Stimulated activated CD4-positive, alpha-beta T cell treated with anti-CD3 and anti-CD28 coated beads, Interleukin-1b, Interleukin-23, amount 100 ng/mL, for 48 hours (primary cell): ENCODE data around the gene UNK.
"Not testable (repeated sequence)": the region's sequence is repeated elsewhere in the genome, so short reads cannot be mapped to it uniquely, and the experiment has no call there.

Experiments
- DNase-seq: peaks from one replicate; pipeline ENCODE4 v3.0.0-alpha.2; 2020

UNK gene

DNA sequence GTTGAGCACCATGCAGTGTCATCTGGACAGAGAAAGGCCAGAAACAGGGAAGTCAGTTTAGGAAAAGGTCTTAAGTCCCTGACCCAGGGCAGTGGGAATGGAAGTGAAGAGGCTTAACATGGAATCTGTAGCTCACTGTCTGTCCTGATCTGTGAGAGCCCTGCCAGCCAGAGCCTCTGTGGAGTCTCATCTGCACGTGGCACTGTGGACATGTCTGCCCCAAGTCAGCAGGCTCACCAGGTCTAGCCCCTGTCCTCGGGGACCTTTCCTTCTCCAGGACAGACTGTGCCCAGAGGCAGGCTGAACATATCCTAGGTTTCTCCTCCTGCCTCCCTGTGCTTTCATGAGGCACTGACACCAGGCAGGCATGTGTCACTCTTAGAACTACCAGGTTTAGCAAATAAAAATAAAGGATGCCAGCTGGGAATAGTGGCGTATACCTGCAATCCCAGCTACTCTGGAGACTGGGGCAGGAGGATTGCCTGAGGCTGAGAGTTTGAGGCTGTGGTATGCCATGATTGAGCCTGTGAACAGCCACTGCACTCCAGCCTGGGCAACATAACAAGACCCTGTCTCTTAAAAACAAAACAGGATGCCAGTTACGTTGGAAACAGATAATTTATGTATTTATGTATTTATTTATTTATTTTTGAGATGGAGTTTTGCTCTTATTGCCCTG is 22.4 kb downstream of the UNK start:
- no peak for DNase-seq

DNA sequence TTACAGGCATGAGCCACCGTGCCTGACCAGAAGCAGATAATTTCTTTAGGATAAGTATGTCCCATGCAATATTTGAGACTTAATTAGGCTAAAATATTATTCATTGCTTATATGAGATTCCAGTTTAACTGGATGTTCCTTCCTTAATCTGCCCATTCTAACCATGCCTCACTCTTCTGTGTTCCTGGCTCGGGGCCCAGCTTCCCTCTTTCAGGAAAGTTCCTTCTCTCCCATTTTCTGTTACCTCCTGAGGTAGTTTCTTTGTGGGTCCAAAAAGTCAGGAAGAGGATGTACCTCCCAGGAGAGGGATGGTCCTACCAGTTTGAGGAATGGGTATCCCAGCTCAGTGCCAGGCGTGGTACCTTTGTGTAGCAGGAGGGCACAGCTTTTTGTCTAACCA is 23.3 kb downstream of the UNK start:
- DNase-seq: no peak

GRCh38 chr17:75808549-75808904 is 23.9 kb downstream of the UNK start:
- no peak for DNase-seq

DNA sequence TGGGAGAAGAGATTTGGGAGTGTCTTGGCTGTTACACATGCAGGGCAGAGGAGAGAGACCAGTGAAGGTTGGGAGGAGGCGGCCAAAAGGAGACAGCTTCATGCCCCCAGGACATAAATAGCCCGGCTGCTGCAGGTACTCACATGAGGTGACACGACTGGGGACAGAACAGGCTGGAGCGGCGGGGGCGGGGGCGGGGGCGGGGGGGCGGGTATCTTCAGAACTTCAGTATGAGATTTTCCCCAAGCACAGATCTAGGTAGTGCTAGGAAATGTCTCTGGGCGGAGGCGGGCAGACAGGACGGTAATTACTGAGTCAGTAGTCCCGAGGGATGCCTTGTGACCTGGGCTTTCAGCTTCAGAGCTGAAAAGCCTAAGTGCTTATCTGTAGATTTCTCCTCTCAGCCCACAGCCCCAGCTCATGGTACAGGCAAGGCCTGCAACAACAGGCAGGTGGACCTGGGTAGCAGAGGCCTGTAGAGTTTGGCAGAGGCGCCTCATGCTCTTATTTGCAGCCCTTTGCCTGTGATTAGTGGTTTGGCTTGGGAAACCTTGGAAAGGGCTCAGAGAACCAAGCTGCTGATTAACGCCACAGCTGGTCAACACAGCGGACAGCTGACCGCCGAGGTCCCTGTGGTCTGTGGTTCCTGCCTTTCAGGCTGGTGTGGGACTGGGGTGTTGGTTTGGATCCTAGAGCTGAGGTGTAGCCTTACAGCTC is 24.5 kb downstream of the UNK start:
- DNase-seq: no peak

DNA sequence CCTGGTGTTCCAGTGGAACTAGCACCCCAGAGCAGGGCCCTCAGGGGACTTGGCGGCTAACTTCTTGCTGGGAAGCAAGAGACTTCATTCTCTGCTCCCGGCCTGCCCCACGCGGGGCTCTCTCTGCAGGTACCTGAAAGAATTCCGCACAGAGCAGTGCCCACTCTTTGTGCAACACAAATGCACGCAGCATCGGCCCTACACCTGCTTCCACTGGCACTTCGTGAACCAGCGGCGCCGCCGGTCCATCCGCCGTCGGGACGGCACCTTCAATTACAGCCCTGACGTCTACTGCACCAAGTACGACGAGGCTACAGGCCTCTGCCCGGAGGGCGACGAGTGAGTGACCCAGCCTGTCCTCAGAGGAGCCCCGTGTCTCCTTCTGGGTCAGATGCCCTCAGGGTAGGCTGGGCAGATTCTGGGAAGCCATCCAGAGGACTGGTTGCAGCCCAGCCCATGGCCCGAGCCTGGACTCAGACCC is 25.1 kb downstream of the UNK start:
- no peak for DNase-seq

- no peak for DNase-seq
Observed at GRCh38 chr17:75810216-75810615, 25.6 kb downstream of the UNK start.

GRCh38 chr17:75810756-75811155 is 26.1 kb downstream of the UNK start:
- not testable (repeated sequence) for DNase-seq

DNA sequence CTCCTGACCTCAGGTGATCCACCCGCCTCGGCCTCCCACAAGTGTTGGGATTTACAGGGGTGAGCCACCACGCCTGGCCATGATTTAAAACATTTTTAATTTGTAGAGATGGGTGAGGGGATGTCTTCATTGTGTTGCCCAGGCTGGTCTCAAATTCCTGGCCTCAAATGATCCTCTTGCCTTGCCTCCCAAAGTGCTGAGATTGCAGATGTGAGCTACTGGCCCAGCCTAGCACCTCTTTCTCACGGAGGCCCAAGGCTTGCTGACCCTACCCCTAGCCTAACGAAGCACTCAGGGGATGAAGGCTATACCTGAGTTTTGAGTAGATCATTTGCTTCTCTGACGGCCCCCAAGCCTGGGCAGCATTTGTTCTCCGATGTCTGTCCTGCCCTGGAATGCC is 26.6 kb downstream of the UNK start:
- DNase-seq: no peak

DNA sequence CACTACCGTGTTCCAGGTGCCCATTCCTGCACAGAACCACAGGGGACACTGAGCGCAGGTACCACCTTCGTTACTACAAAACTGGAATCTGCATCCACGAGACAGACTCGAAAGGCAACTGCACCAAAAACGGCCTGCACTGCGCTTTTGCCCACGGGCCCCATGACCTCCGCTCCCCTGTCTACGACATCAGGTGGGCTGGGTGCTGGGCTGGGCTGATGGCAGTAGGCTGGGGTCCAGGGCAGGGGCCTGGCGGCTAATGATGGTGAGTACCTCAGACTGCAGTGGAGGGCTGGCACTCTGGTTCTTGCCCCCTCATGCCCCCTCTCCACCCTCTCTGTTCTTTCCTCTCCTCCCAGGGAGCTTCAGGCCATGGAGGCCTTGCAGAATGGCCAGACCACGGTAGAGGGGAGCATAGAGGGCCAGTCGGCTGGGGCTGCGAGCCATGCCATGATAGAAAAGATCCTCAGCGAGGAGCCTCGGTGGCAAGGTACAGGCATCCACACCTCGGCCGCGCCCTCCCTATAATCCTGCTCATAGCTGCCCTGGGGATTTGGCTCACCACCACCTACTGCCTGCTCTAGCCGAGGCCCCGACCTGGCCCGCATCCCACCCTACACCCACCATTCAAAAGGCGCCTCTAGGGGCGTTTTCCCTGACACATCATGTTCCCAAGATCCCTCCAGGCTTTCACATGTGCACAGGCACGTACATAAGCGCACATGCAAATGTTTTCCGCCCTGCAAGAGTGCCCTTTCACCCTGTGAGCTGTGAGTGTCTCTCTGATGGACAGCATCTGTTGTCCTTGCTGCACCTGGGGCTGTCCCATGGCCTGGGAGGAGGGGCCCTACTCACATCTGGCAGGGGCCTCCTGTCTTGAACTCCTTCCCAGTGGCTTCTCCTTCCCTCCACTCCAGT is 27.7 kb downstream of the UNK start:
- no peak for DNase-seq

DNA sequence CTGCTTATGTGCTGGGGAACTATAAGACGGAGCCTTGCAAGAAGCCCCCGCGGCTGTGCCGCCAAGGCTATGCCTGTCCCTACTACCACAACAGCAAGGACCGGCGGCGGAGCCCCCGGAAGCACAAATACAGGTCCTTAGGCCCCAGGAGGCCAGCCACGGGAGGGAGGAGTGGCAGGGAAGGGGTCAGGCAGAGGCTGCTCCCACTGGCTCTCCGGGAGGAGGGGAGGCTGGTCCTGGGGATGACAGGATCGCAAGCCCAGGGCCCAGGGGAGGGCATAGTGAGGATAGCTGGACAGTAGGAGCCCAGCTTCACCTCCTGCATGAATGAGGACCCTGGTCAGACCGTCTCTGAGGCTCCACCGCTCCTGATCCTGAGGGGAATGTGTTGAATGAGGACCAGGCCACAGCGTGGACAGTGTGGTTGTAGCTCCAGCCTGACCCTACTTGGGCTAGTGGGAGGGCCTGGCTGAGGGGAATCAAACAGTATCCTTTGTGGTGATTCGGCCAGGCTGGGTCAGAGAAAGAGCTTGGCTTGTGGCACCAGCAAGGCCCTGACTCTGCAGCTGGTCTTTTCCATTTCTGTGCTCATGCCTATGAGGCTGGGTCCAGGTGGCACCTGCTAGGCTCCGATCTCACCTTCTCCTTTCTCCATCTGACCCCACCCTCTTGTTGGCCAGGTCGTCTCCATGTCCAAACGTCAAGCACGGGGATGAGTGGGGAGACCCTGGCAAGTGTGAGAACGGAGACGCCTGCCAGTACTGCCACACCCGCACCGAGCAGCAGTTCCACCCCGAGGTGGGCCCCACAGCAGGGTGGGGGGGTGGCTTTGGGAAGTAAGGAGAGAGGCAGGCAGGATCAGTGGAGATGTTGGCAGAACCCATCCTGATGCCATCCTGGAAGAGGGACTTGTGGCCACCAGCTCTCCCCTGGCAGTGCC is 28.7 kb downstream of the UNK start:
- DNase-seq: no peak

GRCh38 chr17:75814021-75814395 is 29.4 kb downstream of the UNK start:
- no peak for DNase-seq

DNA sequence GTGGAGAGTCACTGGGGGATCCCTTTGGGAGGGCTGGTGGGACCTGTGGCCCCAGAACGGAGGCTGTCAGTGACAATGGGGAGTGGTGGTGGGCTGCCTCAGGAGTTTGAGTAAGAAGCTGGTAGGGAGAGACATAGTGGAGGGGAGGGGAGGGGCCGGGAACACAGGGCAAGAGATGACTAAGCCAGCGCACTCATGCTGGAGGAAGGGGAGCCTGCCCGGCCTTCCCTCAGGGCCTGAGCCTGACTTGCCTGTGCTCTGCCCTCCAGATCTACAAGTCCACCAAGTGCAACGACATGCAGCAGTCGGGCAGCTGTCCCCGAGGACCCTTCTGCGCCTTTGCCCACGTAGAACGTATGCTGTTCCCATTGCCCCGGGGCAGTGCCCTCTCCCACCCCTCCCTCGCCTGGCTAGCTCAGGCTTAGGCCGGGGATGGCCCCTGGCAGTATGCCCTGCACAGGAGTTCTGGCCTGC is 30.3 kb downstream of the UNK start:
- DNase-seq: no peak

- DNase-seq: no peak
Observed at GRCh38 chr17:75815399-75815798, 30.8 kb downstream of the UNK start.

GRCh38 chr17:75816693-75817092 is 32.1 kb downstream of the UNK start:
- no peak for DNase-seq

DNA sequence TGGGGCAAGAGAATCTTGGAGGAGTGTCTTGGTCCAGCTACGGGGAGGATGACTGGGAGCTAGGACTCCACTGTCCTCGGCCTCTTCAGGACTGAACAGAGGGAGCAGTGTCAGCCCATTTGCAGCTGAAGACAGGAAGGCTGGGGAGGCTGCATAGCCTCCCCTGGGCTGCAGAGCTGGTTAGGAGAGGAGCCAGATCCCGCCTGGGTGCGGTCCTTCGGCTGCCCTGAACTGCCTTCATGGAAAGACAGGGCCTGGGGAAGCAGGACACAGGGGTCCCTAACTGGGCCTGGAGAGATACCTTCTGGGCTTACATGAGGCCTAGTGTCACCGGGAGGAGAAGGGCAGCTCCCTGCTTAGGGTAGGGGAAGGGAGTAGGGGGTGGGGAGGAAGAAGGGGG is 33.0 kb downstream of the UNK start:
- no peak for DNase-seq

DNA sequence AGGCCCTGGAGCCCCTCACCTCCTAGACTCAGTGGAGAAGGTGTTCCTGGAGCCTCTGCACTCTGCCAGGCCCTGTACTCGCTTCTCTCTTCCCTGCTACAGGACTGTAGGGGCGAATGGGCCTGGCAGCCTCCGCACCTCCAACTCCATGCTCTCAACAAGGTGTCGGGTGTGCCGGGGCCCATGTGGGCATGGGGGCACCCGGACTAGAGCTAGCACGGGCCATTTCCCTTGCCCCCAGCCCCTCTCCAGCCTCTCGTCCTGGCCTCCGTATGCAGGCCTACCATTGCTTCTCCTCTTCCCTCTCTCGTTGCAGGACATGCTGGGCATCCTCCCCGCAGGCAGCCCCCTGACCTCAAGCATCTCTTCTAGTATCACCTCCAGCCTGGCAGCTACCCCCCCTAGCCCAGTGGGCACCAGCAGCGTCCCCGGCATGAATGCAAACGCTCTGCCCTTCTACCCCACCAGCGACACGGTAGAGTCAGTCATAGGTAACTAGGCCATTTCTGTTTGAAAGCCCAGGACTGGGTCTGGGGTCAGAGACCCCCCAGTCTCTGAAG is 33.8 kb downstream of the UNK start:
- no peak for DNase-seq

- no peak for DNase-seq
Observed at GRCh38 chr17:75819116-75819515, 34.5 kb downstream of the UNK start.

DNA sequence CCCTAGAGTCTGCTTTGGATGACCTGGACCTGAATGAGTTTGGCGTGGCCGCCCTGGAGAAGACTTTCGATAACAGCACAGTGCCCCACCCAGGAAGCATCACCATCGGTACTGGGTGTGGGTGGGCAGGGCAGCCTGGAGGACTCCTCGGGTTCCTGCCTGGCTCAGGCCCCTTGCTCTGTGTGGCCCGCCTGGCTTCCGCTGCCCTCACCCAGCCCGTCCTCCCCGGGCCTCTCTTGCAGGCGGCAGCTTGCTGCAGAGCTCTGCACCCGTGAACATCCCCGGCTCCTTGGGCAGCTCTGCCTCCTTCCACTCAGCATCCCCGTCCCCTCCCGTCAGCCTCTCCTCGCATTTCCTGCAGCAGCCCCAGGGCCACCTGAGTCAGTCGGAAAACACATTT is 35.1 kb downstream of the UNK start:
- no peak for DNase-seq

DNA sequence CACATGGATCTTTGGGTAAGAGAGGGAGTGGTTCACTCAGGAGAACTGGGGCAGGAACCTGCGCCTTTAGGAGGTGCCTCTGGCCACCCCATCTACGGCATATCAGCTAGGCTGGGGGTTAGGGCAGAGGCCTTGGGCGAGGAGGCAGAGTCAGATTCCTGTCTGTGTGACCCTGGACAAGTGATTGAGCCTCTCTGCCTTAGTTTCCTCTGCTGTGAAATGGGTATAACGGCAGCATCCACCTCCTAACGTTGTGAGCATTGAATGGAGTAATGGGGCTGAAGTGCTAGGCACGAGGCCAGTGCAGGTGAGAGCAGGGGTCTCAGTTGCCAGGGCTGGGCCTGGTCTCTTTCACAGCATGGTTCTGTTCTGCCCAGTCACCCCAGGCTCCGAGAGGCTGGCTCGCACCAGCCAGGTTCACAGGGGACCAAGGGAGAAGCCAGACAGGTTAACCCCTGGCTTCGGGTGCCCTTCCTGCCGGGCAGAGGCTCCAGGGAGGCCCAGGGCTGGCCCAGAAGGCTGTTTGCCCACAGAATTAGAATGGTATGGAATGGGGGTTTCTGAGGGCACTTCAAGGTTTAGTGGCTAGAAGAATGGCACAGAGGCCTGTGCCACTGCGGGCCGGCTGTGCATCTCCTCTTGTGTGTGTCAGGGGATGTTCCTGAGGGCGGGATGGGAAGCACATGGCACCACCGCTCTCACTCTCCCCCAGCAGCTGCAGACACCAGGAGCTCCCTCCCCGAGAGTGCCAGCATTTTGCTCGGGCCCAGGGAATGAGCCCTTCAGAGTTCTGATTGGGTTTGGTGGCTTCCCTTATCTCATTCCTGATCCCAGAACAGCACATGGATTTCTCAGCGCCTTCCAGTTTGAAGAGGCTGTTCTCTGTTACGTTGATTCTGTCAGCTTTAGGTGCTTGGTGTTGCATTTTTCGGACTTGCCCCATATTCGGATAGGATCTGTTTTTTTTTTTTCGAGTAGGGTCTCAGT is 35.8 kb downstream of the UNK start:
- DNase-seq: no peak

DNA sequence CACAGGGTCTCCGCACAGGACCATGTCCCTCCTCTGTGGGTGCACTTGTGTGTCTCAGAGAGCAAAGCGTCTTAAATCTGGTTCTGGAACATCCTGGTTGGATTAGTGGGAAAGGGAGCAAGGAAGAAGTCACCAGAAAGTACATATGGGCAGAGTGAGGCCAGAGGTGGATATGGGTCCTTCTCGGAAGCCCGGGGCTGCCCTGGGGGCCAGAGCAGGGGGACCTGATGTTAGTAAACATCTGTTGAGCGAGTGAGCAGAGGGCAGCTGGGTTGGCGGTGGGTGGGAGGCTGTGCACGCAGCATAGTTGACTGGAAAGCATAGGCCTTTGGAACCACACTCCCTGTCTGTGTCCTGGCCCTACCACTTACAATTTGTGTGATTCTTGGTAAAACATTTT is 36.9 kb downstream of the UNK start:
- DNase-seq: no peak
